ENCODE data around the gene HNRNPR.

Gene HNRNPR

DNA sequence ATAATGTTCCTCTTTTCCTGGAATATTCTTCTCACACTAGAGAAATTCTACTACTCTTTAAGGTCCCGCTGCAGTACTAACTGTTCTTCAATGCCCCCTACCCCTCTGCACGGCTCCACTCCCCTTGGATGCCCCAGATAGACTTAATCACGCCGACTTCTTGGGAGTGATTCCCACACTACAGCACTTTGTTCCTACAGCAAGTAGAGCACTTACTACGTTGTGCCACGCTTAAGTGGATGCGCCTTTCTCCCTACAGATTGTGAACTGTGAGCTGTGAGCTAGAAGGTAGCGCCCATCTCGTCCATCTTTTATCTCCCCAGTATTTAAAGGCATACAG is 23.3 kb upstream of the HNRNPR start:
- TF ChIP-seq EZH2 (IDR thresholded peaks at IDR 0.05; ENCODE audit: borderline replicate concordance, low read length) = no peak
- TF ChIP-seq, protein P1, sequence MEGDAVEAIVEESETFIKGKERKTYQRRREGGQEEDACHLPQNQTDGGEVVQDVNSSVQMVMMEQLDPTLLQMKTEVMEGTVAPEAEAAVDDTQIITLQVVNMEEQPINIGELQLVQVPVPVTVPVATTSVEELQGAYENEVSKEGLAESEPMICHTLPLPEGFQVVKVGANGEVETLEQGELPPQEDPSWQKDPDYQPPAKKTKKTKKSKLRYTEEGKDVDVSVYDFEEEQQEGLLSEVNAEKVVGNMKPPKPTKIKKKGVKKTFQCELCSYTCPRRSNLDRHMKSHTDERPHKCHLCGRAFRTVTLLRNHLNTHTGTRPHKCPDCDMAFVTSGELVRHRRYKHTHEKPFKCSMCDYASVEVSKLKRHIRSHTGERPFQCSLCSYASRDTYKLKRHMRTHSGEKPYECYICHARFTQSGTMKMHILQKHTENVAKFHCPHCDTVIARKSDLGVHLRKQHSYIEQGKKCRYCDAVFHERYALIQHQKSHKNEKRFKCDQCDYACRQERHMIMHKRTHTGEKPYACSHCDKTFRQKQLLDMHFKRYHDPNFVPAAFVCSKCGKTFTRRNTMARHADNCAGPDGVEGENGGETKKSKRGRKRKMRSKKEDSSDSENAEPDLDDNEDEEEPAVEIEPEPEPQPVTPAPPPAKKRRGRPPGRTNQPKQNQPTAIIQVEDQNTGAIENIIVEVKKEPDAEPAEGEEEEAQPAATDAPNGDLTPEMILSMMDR (IDR thresholded peaks at IDR 0.05; ENCODE audit: low read length) = no peak
- no peak overlapping the region for H2AFZ ChIP-seq (ENCODE audit: low read length)
- H3K9ac ChIP-seq (ENCODE audit: low read length) = peak overlapping the region; percentile 79

DNA sequence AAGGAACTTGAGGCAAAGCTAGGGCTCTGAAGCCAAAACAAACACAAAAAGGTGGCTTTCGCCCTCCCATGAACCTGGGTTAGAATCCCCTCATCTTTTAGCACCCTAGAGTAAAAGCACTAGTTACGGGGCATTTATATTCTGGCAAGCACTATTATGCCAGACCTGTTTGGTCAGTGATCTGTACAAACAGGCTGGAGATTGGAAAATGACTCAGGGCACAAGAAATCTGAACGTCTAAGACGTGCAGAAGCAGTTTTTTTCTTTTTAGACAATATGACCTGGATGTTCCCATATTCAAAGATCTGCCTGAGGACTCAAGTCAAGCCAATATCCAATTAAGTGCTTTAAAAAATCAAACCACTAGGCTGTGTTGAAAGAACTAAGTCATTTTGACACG is 22.5 kb upstream of the HNRNPR start:
- Histone ChIP-seq H3K9ac (ENCODE audit: low read length) (no peak overlapping the region), H3F3A (ENCODE audit: insufficient read depth, low read length) (no peaks in the 10 kb centered on the region), H3K4me1 (ENCODE audit: insufficient read depth, low read length, severe bottlenecking) (peaks cover 24% of the 10 kb centered on the region), H3K27ac (ENCODE audit: low read depth, low read length, poor library complexity, severe bottlenecking) (no peak overlapping the region), H2AFZ (ENCODE audit: low read length) (no peak overlapping the region), H3K9me3 (ENCODE audit: low read length) (peaks cover 29% of the 10 kb centered on the region), H3K79me2 (ENCODE audit: insufficient read depth, low read length) (no peaks in the 10 kb centered on the region), H3K4me3 (ENCODE audit: low read depth, low read length, poor library complexity, severe bottlenecking) (peak overlapping the region; percentile 77), H3K27me3 (ENCODE audit: insufficient read depth, low read length) (no peaks in the 10 kb centered on the region), H3K9me2 (ENCODE audit: low read depth, low read length) (no peaks in the 10 kb centered on the region), H4K20me1 (ENCODE audit: insufficient read depth, low read length) (no peaks in the 10 kb centered on the region), H3K4me2 (ENCODE audit: low read length) (peak overlapping the region; percentile 89; the same call in 1 of the 2 replicates), H3K36me3 (ENCODE audit: insufficient read depth, low read length) (peaks cover 44% of the 10 kb centered on the region)
- no peak for TF ChIP-seq EZH2 (IDR thresholded peaks at IDR 0.05; ENCODE audit: borderline replicate concordance, low read length)

More for the DNA sequence above, 23.3 kb upstream of the HNRNPR start:
- Histone ChIP-seq H3K4me1 (ENCODE audit: insufficient read depth, low read length, severe bottlenecking) (peaks cover 24% of the 10 kb centered on the region), H3K9me3 (ENCODE audit: low read length) (peaks cover 21% of the 10 kb centered on the region), H3F3A (ENCODE audit: insufficient read depth, low read length) (no peaks in the 10 kb centered on the region), H3K4me3 (ENCODE audit: low read depth, low read length, poor library complexity, severe bottlenecking) (peak overlapping the region; percentile 77), H3K79me2 (ENCODE audit: insufficient read depth, low read length) (no peaks in the 10 kb centered on the region), H3K27me3 (ENCODE audit: insufficient read depth, low read length) (no peaks in the 10 kb centered on the region), H3K9me2 (ENCODE audit: low read depth, low read length) (no peaks in the 10 kb centered on the region), H4K20me1 (ENCODE audit: insufficient read depth, low read length) (no peaks in the 10 kb centered on the region), H3K27ac (ENCODE audit: low read depth, low read length, poor library complexity, severe bottlenecking) (no peak overlapping the region), H3K36me3 (ENCODE audit: insufficient read depth, low read length) (peaks cover 36% of the 10 kb centered on the region), H3K4me2 (ENCODE audit: low read length) (peak overlapping the region; percentile 89)

DNA sequence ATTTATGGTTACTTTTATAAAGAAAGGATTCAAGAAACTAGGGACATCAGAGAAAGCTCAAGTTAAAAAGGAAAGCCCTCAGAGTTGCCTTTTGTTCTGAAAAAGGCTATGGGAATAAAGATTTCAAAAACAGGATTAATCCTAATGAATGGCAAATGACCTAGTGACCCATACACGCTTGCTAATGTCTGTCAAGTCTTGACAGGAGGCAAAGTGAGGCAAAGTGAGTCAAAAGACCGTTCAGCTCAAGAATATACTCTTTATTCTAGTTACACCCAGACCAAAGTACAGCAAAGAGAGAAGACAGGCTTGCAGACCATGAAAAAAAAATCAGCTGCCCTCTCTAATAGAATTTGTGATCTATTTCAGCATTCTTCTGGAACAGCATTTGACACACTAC is 22.1 kb upstream of the HNRNPR start:
- Histone ChIP-seq H3F3A (ENCODE audit: insufficient read depth, low read length) (no peaks in the 10 kb centered on the region), H3K9me2 (ENCODE audit: low read depth, low read length) (no peaks in the 10 kb centered on the region), H3K36me3 (ENCODE audit: insufficient read depth, low read length) (peaks cover 49% of the 10 kb centered on the region), H2AFZ (ENCODE audit: low read length) (no peak overlapping the region), H3K27me3 (ENCODE audit: insufficient read depth, low read length) (no peaks in the 10 kb centered on the region), H3K9ac (ENCODE audit: low read length) (no peak overlapping the region), H3K4me2 (ENCODE audit: low read length) (no peak overlapping the region), H3K4me1 (ENCODE audit: insufficient read depth, low read length, severe bottlenecking) (peaks cover 24% of the 10 kb centered on the region), H3K4me3 (ENCODE audit: low read depth, low read length, poor library complexity, severe bottlenecking) (no peak overlapping the region), H4K20me1 (ENCODE audit: insufficient read depth, low read length) (no peaks in the 10 kb centered on the region), H3K79me2 (ENCODE audit: insufficient read depth, low read length) (no peaks in the 10 kb centered on the region), H3K9me3 (ENCODE audit: low read length) (peaks cover 33% of the 10 kb centered on the region), H3K27ac (ENCODE audit: low read depth, low read length, poor library complexity, severe bottlenecking) (no peak overlapping the region)
- no peak for TF ChIP-seq EZH2 (IDR thresholded peaks at IDR 0.05; ENCODE audit: borderline replicate concordance, low read length)
- TF ChIP-seq, protein P1 (IDR thresholded peaks at IDR 0.05; ENCODE audit: low read length) = no peak

DNA sequence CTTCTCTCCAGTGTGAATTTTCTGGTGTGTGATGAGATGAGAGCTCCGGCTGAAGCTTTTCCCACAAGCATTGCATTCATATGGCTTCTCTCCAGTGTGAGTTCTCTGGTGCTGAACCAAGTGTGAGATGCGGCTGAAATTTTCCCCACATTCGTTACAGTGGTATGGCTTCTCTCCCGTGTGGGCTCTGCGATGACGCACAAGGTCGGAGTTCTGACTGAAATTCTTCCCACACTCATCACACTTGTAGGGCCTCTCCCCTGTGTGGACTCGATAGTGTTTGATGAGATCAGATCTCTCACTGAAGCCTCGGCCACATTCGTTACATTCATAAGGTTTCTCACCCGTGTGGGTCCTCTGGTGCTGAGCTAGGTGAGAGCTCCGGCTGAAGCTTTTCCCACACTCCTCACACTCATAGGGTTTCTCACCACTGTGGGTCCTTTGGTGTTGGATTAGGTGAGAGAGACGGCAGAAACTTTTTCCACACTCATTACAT is 18.2 kb upstream of the HNRNPR start:
- H3K4me2 ChIP-seq (ENCODE audit: low read length) = no peak overlapping the region
- peaks cover 49% of the 10 kb centered on the region for H3K9me3 ChIP-seq (ENCODE audit: low read length)
- no peak for TF ChIP-seq EZH2 (IDR thresholded peaks at IDR 0.05; ENCODE audit: borderline replicate concordance, low read length)
- TF ChIP-seq, protein P1 (IDR thresholded peaks at IDR 0.05; ENCODE audit: low read length) = no peak
- H3K27ac ChIP-seq (ENCODE audit: low read depth, low read length, poor library complexity, severe bottlenecking) = no peak overlapping the region
- H3K4me1 ChIP-seq (ENCODE audit: insufficient read depth, low read length, severe bottlenecking) = peaks cover 5% of the 10 kb centered on the region
- H3F3A ChIP-seq (ENCODE audit: insufficient read depth, low read length) = no peaks in the 10 kb centered on the region
- H3K79me2 ChIP-seq (ENCODE audit: insufficient read depth, low read length) = no peaks in the 10 kb centered on the region
- peaks cover 67% of the 10 kb centered on the region for H3K36me3 ChIP-seq (ENCODE audit: insufficient read depth, low read length)
- H3K4me3 ChIP-seq (ENCODE audit: low read depth, low read length, poor library complexity, severe bottlenecking) = no peak overlapping the region
- H3K27me3 ChIP-seq (ENCODE audit: insufficient read depth, low read length) = no peaks in the 10 kb centered on the region
- H3K9me2 ChIP-seq (ENCODE audit: low read depth, low read length) = no peaks in the 10 kb centered on the region
- H2AFZ ChIP-seq (ENCODE audit: low read length) = no peak overlapping the region
- no peak overlapping the region for H3K9ac ChIP-seq (ENCODE audit: low read length)
- no peaks in the 10 kb centered on the region for H4K20me1 ChIP-seq (ENCODE audit: insufficient read depth, low read length)
